SJSA1 (cell line): ENCODE measurements around the gene MPO. TPM values are rescaled to one million over a fixed set of nuclear protein-coding genes. Genes with fewer than 3 reads are reported as not detected.

Source experiments
- DNase-seq, 2 experiments: peaks; one replicate each; pipeline ENCODE4 v3.0.0-alpha.2; 2015 to 2020; ENCODE audit warnings: low spot score in 2 of 2, low read depth in 1 of 2
- H3K27ac ChIP-seq: fragments of 250-450 bp; sonication (Bioruptor Pico); 2 replicates; pipeline ENCODE4 v1.5.1; 2020; ENCODE audit warnings: mild to moderate bottlenecking, moderate library complexity
- H3K27me3 ChIP-seq: fragments of 250-450 bp; sonication (Bioruptor Pico); replicated peaks from 2 replicates; pipeline ENCODE4 v1.5.1; 2020; ENCODE audit warnings: mild to moderate bottlenecking, moderate library complexity
- H3K36me3 ChIP-seq: fragments of 250-450 bp; sonication (Bioruptor Pico); 2 replicates; pipeline ENCODE4 v1.5.1; 2020; ENCODE audit warnings: mild to moderate bottlenecking
- H3K4me1 ChIP-seq: fragments of 250-450 bp; sonication (Bioruptor Pico); replicated peaks from 2 replicates; pipeline ENCODE4 v1.6.1; 2021; ENCODE audit warnings: mild to moderate bottlenecking
- H3K4me3 ChIP-seq: fragments of 250-450 bp; sonication (Bioruptor Pico); 2 replicates; pipeline ENCODE4 v1.5.1; 2020; ENCODE audit warnings: mild to moderate bottlenecking
- H3K9me3 ChIP-seq: fragments of 250-450 bp; sonication (Bioruptor Pico); replicated peaks from 2 replicates; pipeline ENCODE4 v1.5.1; 2020; ENCODE audit warnings: mild to moderate bottlenecking
- total RNA-seq: library from RNA; depleted of rRNA; stranded (reverse); fragments of >200 nt; shearing (Covaris generic); gene quantifications from 2 replicates; pipeline ENCODE4 v1.2.3, GENCODE V29; 2014

Gene MPO
- total RNA-seq, 1 experiment from 2014 or later, result not detected

- Histone ChIP-seq H3K4me1 (peaks cover 13% of the 10 kb centered on the region), H3K27ac (no peak overlapping the region), H3K27me3 (peaks cover 86% of the 10 kb centered on the region), H3K36me3 (0 out of 2 replicates have a peak, but pooled peaks cover 3% of the 10 kb centered on the region), H3K4me3 (no peak overlapping the region), H3K9me3 (0 out of 2 replicates have a peak, but pooled peaks cover 4% of the 10 kb centered on the region)
- peak in 1 of 2 experiments; percentile 33 for DNase-seq
Measured at GRCh38 chr17:58245428-58246103, 35.2 kb downstream of the MPO start.

DNA sequence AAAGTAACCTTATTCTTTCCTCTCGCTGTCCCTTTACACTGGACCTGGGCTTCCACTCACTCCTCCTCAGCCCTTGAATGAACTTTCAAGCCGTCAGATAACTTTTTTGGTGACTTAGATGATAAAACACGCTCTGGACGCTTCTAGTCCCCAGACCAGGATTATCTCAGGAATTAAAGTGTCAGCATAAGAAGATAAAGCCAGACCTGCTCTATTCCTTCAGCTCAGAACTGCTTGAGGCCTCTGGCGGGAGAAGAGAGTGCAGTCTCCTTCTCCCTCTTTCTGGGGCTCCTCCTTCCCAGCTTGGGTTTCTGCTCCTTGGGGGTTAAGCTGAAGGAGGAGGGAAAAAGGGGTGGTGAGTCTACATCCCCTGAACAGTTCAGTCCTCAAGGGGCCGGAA lies 35.8 kb downstream of the MPO start:
- Histone ChIP-seq H3K27ac (no peak overlapping the region), H3K9me3 (0 out of 2 replicates have a peak, but pooled peaks cover 4% of the 10 kb centered on the region), H3K4me1 (peaks cover 13% of the 10 kb centered on the region), H3K27me3 (peaks cover 86% of the 10 kb centered on the region), H3K36me3 (0 out of 2 replicates have a peak, but pooled peaks cover 3% of the 10 kb centered on the region), H3K4me3 (no peak overlapping the region)
- DNase-seq, result peak in 1 of 2 experiments; percentile 22

DNA sequence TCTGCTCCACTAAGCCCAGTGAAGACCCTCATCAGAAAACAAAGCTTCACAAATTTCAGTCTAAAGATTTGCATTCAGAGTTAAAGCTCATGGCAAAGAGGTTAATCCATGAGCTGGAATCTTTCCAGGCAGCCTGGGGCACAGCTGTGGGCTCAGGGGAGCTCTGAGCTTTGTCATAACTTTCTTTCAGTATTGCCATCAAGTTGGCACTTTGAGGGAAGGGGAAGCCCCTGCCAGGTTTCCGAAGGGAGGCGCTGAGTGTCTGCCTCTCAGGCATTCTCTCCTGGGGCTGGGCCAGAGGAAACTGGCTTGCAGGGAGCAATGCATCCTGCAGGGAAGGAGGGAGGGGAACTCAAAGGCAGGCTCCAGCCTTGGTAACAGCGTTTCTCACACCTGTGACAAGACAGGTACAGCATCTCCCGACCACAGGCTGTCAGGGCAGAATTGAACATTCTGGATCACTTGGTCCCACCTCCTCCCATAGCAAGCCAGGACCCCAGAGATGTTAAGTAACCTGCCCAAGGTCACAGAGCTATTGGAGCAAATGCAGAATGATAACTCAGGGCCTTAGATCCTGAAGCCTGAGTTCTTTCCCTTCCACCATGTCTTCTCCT lies 38.5 kb downstream of the MPO start:
- no peak overlapping the region for H3K4me3 ChIP-seq
- H3K36me3 ChIP-seq, result no peaks in the 10 kb centered on the region
- H3K9me3 ChIP-seq, result no peaks in the 10 kb centered on the region; the same call in 1 of the 2 replicates
- peak in 1 of 2 experiments; percentile 37 for DNase-seq
- peaks cover 89% of the 10 kb centered on the region for H3K27me3 ChIP-seq
- no peaks in the 10 kb centered on the region for H3K4me1 ChIP-seq
- no peak overlapping the region for H3K27ac ChIP-seq

- H3K36me3 ChIP-seq, result no peaks in the 10 kb centered on the region
- no peaks in the 10 kb centered on the region; the same call in 1 of the 2 replicates for H3K9me3 ChIP-seq
- DNase-seq, result peak in 1 of 2 experiments; percentile 23
- no peak overlapping the region for H3K27ac ChIP-seq
- H3K27me3 ChIP-seq, result peaks cover 84% of the 10 kb centered on the region
- H3K4me3 ChIP-seq, result no peak overlapping the region
- H3K4me1 ChIP-seq, result no peaks in the 10 kb centered on the region
Measured at GRCh38 chr17:58239987-58240386, 40.7 kb downstream of the MPO start.

- no peaks in the 10 kb centered on the region for H3K4me1 ChIP-seq
- DNase-seq, result no peak
- H3K9me3 ChIP-seq, result no peaks in the 10 kb centered on the region; the same call in none of the 2 replicates
- no peaks in the 10 kb centered on the region for H3K36me3 ChIP-seq
- no peak within 1 kb of the TSS for H3K27ac ChIP-seq
- H3K27me3 ChIP-seq, result peaks cover 84% of the 10 kb centered on the region
- no peak within 1 kb of the TSS for H3K4me3 ChIP-seq
Measured at GRCh38 chr17:58238147-58238634, 42.5 kb downstream of the MPO start, which contains the start of gene LPO. LPO (plus strand) TSS chr17:58238584; CDS start chr17:58242980, 4,396 bp downstream.

GRCh38 chr17:58236394-58236793 lies 44.3 kb downstream of the MPO start:
- peaks cover 82% of the 10 kb centered on the region for H3K27me3 ChIP-seq
- H3K27ac ChIP-seq, result no peak overlapping the region
- DNase-seq, result no peak
- no peak overlapping the region for H3K4me3 ChIP-seq
- no peaks in the 10 kb centered on the region; the same call in none of the 2 replicates for H3K9me3 ChIP-seq
- no peaks in the 10 kb centered on the region for H3K36me3 ChIP-seq
- H3K4me1 ChIP-seq, result no peaks in the 10 kb centered on the region; the same call in 1 of the 2 replicates

- Histone ChIP-seq H3K4me3 (no peak overlapping the region), H3K27me3 (peaks cover 83% of the 10 kb centered on the region), H3K36me3 (no peaks in the 10 kb centered on the region), H3K9me3 (no peaks in the 10 kb centered on the region; the same call in none of the 2 replicates), H3K27ac (no peak overlapping the region), H3K4me1 (no peaks in the 10 kb centered on the region; the same call in 1 of the 2 replicates)
- no peak for DNase-seq
Measured at GRCh38 chr17:58235821-58236220, 44.9 kb downstream of the MPO start.

DNA sequence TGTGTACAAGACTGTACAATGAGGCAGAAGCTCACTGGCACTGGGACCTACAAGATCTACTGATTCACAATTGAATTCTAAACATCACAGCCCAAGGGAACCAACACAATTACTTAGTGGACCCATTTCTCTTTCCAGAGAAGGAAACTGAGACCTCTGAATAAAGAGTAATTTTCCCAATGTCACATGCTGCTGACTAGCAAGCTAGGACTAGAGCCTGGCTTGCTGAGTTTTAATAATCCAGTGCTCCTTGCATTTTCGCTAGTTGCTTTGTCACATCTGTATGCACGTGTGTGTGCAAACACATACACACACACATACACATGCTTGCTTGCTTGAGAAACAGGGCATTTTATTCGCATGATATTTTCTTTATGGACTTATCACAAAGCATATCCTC lies 46.2 kb downstream of the MPO start:
- peaks cover 77% of the 10 kb centered on the region for H3K27me3 ChIP-seq
- no peak for DNase-seq
- H3K36me3 ChIP-seq, result no peaks in the 10 kb centered on the region
- no peaks in the 10 kb centered on the region; the same call in none of the 2 replicates for H3K9me3 ChIP-seq
- H3K27ac ChIP-seq, result no peak overlapping the region
- no peak overlapping the region for H3K4me3 ChIP-seq
- no peaks in the 10 kb centered on the region; the same call in 1 of the 2 replicates for H3K4me1 ChIP-seq

GRCh38 chr17:58233543-58233942 lies 47.2 kb downstream of the MPO start:
- H3K4me3 ChIP-seq, result no peak overlapping the region
- DNase-seq, result no peak

GRCh38 chr17:58232707-58233156 lies 48.0 kb downstream of the MPO start:
- H3K27ac ChIP-seq, result no peak overlapping the region
- no peak for DNase-seq
- peaks cover 59% of the 10 kb centered on the region for H3K27me3 ChIP-seq
- no peaks in the 10 kb centered on the region for H3K36me3 ChIP-seq
- H3K9me3 ChIP-seq, result no peaks in the 10 kb centered on the region; the same call in none of the 2 replicates
- H3K4me3 ChIP-seq, result no peak overlapping the region
- no peaks in the 10 kb centered on the region; the same call in 1 of the 2 replicates for H3K4me1 ChIP-seq

More at GRCh38 chr17:58233543-58233942, 47.2 kb downstream of the MPO start:
- Histone ChIP-seq H3K9me3 (no peaks in the 10 kb centered on the region; the same call in none of the 2 replicates), H3K4me1 (no peaks in the 10 kb centered on the region; the same call in 1 of the 2 replicates), H3K36me3 (no peaks in the 10 kb centered on the region), H3K27me3 (peaks cover 67% of the 10 kb centered on the region), H3K27ac (no peak overlapping the region)

DNA sequence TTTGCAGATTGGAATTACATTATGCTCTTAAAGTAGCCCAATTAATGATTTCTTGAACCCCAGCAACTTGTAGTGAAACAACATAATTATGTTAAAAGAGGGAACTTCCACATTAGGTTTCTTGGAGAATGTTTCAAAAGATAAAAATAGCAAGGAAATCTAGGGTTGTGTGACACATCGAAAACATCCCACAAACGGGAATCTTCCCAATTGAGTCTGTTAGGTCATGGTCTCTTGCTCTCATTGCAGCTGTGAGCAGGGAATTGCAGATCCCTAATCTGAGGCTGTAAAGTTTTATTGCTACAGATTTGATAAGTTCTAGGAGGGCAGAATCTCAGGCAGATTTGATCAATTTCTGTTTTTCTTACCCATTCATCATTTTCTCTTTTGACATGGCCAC lies 49.1 kb downstream of the MPO start:
- no peaks in the 10 kb centered on the region; the same call in 1 of the 2 replicates for H3K4me1 ChIP-seq
- H3K36me3 ChIP-seq, result no peaks in the 10 kb centered on the region
- no peaks in the 10 kb centered on the region; the same call in 1 of the 2 replicates for H3K9me3 ChIP-seq
- peaks cover 50% of the 10 kb centered on the region for H3K27me3 ChIP-seq
- no peak overlapping the region for H3K4me3 ChIP-seq
- DNase-seq, result no peak
- H3K27ac ChIP-seq, result no peak overlapping the region

- no peaks in the 10 kb centered on the region for H3K36me3 ChIP-seq
- H3K4me3 ChIP-seq, result no peak overlapping the region
- no peak overlapping the region for H3K27ac ChIP-seq
- no peak for DNase-seq
- peaks cover 47% of the 10 kb centered on the region for H3K27me3 ChIP-seq
- H3K9me3 ChIP-seq, result no peaks in the 10 kb centered on the region; the same call in 1 of the 2 replicates
- H3K4me1 ChIP-seq, result no peaks in the 10 kb centered on the region; the same call in 1 of the 2 replicates
Measured at GRCh38 chr17:58229881-58230280, 50.9 kb downstream of the MPO start.

- no peak for DNase-seq
- Histone ChIP-seq H3K4me1 (peaks cover 3% of the 10 kb centered on the region), H3K27me3 (peaks cover 42% of the 10 kb centered on the region), H3K27ac (no peak overlapping the region), H3K4me3 (no peak overlapping the region), H3K9me3 (no peaks in the 10 kb centered on the region; the same call in 1 of the 2 replicates), H3K36me3 (no peaks in the 10 kb centered on the region)
Measured at GRCh38 chr17:58229384-58229783, 51.4 kb downstream of the MPO start.
